HepG2 (cell line): ENCODE measurements around the gene COL25A1. TPM values are rescaled to one million over a fixed set of nuclear protein-coding genes. Genes with fewer than 3 reads are reported as not detected.

Experiments
- ATAC-seq: fragments of 200-7000 bp; cut with Tn5 transposase; 3 replicates; pipeline ENCODE4 v1.9.1; 2020; ENCODE audit warnings: mild to moderate bottlenecking, moderate library complexity
- BruUV-seq: library from RNA; stranded (reverse); fragments of 400-500 nt; replicated peaks from 2 replicates; lab custom pipeline; 2021; lab: Mats Ljungman, UMichigan
- CTCF ChIA-PET: fragments of 300-600 bp; formaldehyde crosslinking; extraction: SDS; loops from one replicate; lab custom pipeline; 2021; ENCODE audit warnings: low total read pairs, inconsistent platforms, low intra/inter-chr PET ratio; lab: Yijun Ruan, JAX
- POLR2A ChIA-PET: fragments of 350-600 bp; sonication (Branson Sonifier 250); formaldehyde crosslinking; loops from one replicate; lab custom pipeline; 2020; ENCODE audit warnings: antibody characterized with exemption, inconsistent platforms; lab: Yijun Ruan, JAX
- DNase-seq: peaks from one replicate; pipeline ENCODE4 v3.0.0-alpha.2; 2015; ENCODE audit warnings: low spot score
- FAIRE-seq: peaks from 3 replicates; lab custom pipeline; 2011; peaks lifted over from hg19 to GRCh38; lab: Jason Lieb, UNC
- H2AFZ ChIP-seq: one replicate; pipeline ENCODE4 v1.6.1; 2011; ENCODE audit warnings: low read length, inconsistent platforms
- H3K27ac ChIP-seq: fragments of 300-600 bp; 3 replicates; pipeline ENCODE4 v1.8.0; 2011; ENCODE audit warnings: mixed run types, mild to moderate bottlenecking, mixed read lengths, low read length, inconsistent platforms; ENCODE audit not compliant: insufficient read depth; ENCODE audit errors: extremely low read length
- H3K27me3 ChIP-seq, 2 experiments: fragments of 200-600 bp in 1 of 2; 2 replicates in 1 of 2; 3 replicates in 1 of 2; pipeline versions ENCODE4 v1.6.0 to v1.8.0; 2011; ENCODE audit warnings: low read length in 2 of 2, mild to moderate bottlenecking in 2 of 2, moderate library complexity in 2 of 2, inconsistent platforms in 1 of 2; ENCODE audit not compliant: insufficient read depth in 2 of 2, control insufficient read depth in 1 of 2
- H3K36me3 ChIP-seq, 2 experiments: fragments of 200-600 bp in 1 of 2; replicated peaks in 1 of 2; 2 replicates in 1 of 2; 3 replicates in 1 of 2; pipeline versions ENCODE4 v1.5.1 to v1.8.0; 2011; ENCODE audit warnings: low read length in 2 of 2, inconsistent platforms in 1 of 2; ENCODE audit not compliant: insufficient read depth in 2 of 2, control insufficient read depth in 1 of 2
- H3K4me1 ChIP-seq: 2 replicates; pipeline ENCODE4 v1.5.1; 2012; ENCODE audit warnings: low read length, inconsistent platforms; ENCODE audit not compliant: insufficient read depth
- H3K4me2 ChIP-seq: 2 replicates; pipeline ENCODE4 v1.6.0; 2011; ENCODE audit warnings: low read depth, low read length, inconsistent platforms
- H3K4me3 ChIP-seq, 3 experiments: fragments of 200-600 bp in 1 of 3; sonication (generic), shearing (Covaris generic) in 1 of 3; replicated peaks in 1 of 3; 2 replicates each; pipeline ENCODE4 v1.5.1; 2011 to 2016; ENCODE audit warnings: low read length in 3 of 3, inconsistent platforms in 2 of 3, low read depth in 2 of 3, mild to moderate bottlenecking in 2 of 3, control low read depth in 1 of 3, mixed read lengths in 1 of 3; ENCODE audit not compliant: insufficient read depth in 1 of 3
- H3K79me2 ChIP-seq: one replicate; pipeline ENCODE4 v1.6.1; 2011; ENCODE audit warnings: low read length, inconsistent platforms; ENCODE audit not compliant: insufficient read depth
- H3K9ac ChIP-seq: 2 replicates; pipeline ENCODE4 v1.6.0; 2011; ENCODE audit warnings: mild to moderate bottlenecking, low read depth, low read length, inconsistent platforms; ENCODE audit not compliant: insufficient read depth
- H3K9me3 ChIP-seq: 2 replicates; pipeline ENCODE4 v1.5.1; 2012; ENCODE audit warnings: mild to moderate bottlenecking, low read length
- H4K20me1 ChIP-seq: 2 replicates; pipeline ENCODE4 v1.6.0; 2011; ENCODE audit warnings: inconsistent platforms, mild to moderate bottlenecking, low read length, moderate library complexity; ENCODE audit not compliant: insufficient read depth
- BORCS8-MEF2B ChIP-seq: sonication (generic); formaldehyde crosslinking; IDR thresholded peaks from 2 replicates; pipeline ENCODE4 v1.8.0; 2022; ENCODE audit warnings: mild to moderate bottlenecking, missing genetic modification reagents
- CENPX ChIP-seq: sonication (generic); formaldehyde crosslinking; IDR thresholded peaks from 2 replicates; pipeline ENCODE4 v1.9.0; 2021; ENCODE audit warnings: mild to moderate bottlenecking, missing genetic modification reagents, moderate library complexity
- DR1 ChIP-seq: sonication (generic); formaldehyde crosslinking; IDR thresholded peaks from 2 replicates; pipeline ENCODE4 v1.8.0; 2021; ENCODE audit warnings: mild to moderate bottlenecking, missing genetic modification reagents, inconsistent platforms
- HOMEZ ChIP-seq: IDR thresholded peaks from 2 replicates; pipeline ENCODE4 v1.6.1; 2016; ENCODE audit warnings: low read depth
- MAF1 ChIP-seq: sonication (generic); formaldehyde crosslinking; IDR thresholded peaks from 2 replicates; pipeline ENCODE4 v1.5.0; 2020; ENCODE audit warnings: missing genetic modification reagents, borderline replicate concordance
- MTA1 ChIP-seq: sonication (generic); formaldehyde crosslinking; IDR thresholded peaks from 2 replicates; pipeline ENCODE4 v1.4.0; 2020; ENCODE audit warnings: missing genetic modification reagents, mild to moderate bottlenecking, borderline replicate concordance
- NFAT5 ChIP-seq: sonication (generic); formaldehyde crosslinking; IDR thresholded peaks from 2 replicates; pipeline ENCODE4 v1.4.0; 2020; ENCODE audit warnings: missing genetic modification reagents
- TIGD3 ChIP-seq: sonication (generic); formaldehyde crosslinking; IDR thresholded peaks from 2 replicates; pipeline ENCODE4 v1.5.1; 2020; ENCODE audit warnings: mild to moderate bottlenecking, missing genetic modification reagents, borderline replicate concordance
- ZNF251 ChIP-seq: sonication (generic); formaldehyde crosslinking; IDR thresholded peaks from 2 replicates; pipeline ENCODE4 v1.9.0; 2021; ENCODE audit warnings: mild to moderate bottlenecking, missing genetic modification reagents
- ZNF350 ChIP-seq: sonication (generic); formaldehyde crosslinking; IDR thresholded peaks from 2 replicates; pipeline ENCODE4 v1.4.0; 2020; ENCODE audit warnings: mild to moderate bottlenecking, low read depth, missing genetic modification reagents, borderline replicate concordance
- ZNF563 ChIP-seq: sonication (generic); formaldehyde crosslinking; IDR thresholded peaks from 2 replicates; pipeline ENCODE4 v1.8.0; 2022; ENCODE audit warnings: mild to moderate bottlenecking, moderate library complexity, missing genetic modification reagents
- ZNF878 ChIP-seq: sonication (generic); formaldehyde crosslinking; IDR thresholded peaks from 2 replicates; pipeline ENCODE4 v1.8.1; 2023; ENCODE audit warnings: mild to moderate bottlenecking, missing genetic modification reagents, moderate library complexity
- ZSCAN5A ChIP-seq: sonication (generic); formaldehyde crosslinking; IDR thresholded peaks from 2 replicates; pipeline ENCODE4 v1.8.0; 2022; ENCODE audit warnings: mild to moderate bottlenecking, missing genetic modification reagents, borderline replicate concordance
- whole genome bisulfite sequencing: methylation state at CpG from one replicate; pipeline ENCODE4 v1.1.6; 2017; ENCODE audit warnings: low lambda C conversion rate; 5-methylcytosine and 5-hydroxymethylcytosine counted together
- in situ Hi-C: cut with HindIII; loops from 2 replicates; pipeline ENCODE4 v1.10.0; 2017; ENCODE audit warnings: low pct_unique_long_range_greater_than_20kb; ENCODE audit not compliant: extremely low pct_ligation_motif_present
- intact Hi-C: fragments of 100-400 bp; cut with micrococcal nuclease; formaldehyde crosslinking; loops from one replicate; pipeline ENCODE4 v1.10.0; 2022; ENCODE audit not compliant: unreplicated experiment
- polyA plus RNA-seq, 8 experiments: library from polyadenylated mRNA; depleted of rRNA in 3 of 8; stranded (reverse) in 7 of 8; unstranded in 1 of 8; fragments of >200 nt; fragmentation: Illumina TruSeq in 4 of 8; extraction: Trizol in 4 of 8; gene quantifications; 2 replicates each; pipeline versions ENCODE4 v1.2.1 to v1.2.3, GENCODE V29; 2011 to 2016; ENCODE audit warnings: low read depth in 4 of 8, missing spikeins in 1 of 8, mixed read lengths in 1 of 8; ENCODE audit not compliant: insufficient read depth in 1 of 8
- total RNA-seq, 5 experiments: library from RNA; depleted of rRNA; stranded (reverse); fragments of >200 nt; fragmentation: Illumina TruSeq; extraction: Trizol; gene quantifications; 2 replicates each; pipeline ENCODE4 v1.2.3, GENCODE V29; 2016; ENCODE audit warnings: low read depth in 1 of 5

Gene COL25A1
- total and polyA plus RNA-seq, 2 of the 13 experiments (the other 11 are each of a cell fraction or from before 2014, with no cell fraction given) = not detected

- POLR2A ChIA-PET = no interaction called here
- Histone ChIP-seq H3K4me2 (no peak overlapping the region), H3K4me1 (no peaks in the 10 kb centered on the region), H3K9ac (no peak overlapping the region), H3K9me3 (no peaks in the 10 kb centered on the region), H2AFZ (no peak overlapping the region), H4K20me1 (no peaks in the 10 kb centered on the region), H3K36me3 (no peaks in the 10 kb centered on the region), H3K79me2 (no peaks in the 10 kb centered on the region), H3K27me3 (no peaks in the 10 kb centered on the region), H3K27ac (no peak overlapping the region), H3K4me3 (no peak overlapping the region)
- no TSS peak for BruUV-seq
- CTCF ChIA-PET = no interaction called here
- intact Hi-C loops = no loop called here
- TF ChIP-seq NFAT5 (CRISPR knock-in tag) = no peak
- no peak for TF ChIP-seq ZNF878 (CRISPR knock-in tag)
- no peak for TF ChIP-seq ZNF251 (CRISPR knock-in tag)
- no peak for TF ChIP-seq ZNF350 (CRISPR knock-in tag)
- TF ChIP-seq CENPX (CRISPR knock-in tag) = no peak
- no peak for TF ChIP-seq ZSCAN5A (CRISPR knock-in tag)
- no peak for TF ChIP-seq HOMEZ (CRISPR knock-in tag)
- no peak for TF ChIP-seq MTA1
- TF ChIP-seq MAF1 (CRISPR knock-in tag) = no peak
- no peak for TF ChIP-seq ZNF563 (CRISPR knock-in tag)
- TF ChIP-seq TIGD3 (CRISPR knock-in tag) = no peak
- TF ChIP-seq BORCS8-MEF2B (CRISPR knock-in tag) = no peak
- no peak for TF ChIP-seq DR1
- FAIRE-seq = no peak
- DNase-seq = no peak
- in situ Hi-C loops = no loop called here
- 4% methylated on average over 5 of the region's 5 CpGs for WGBS
- ATAC-seq = no peak
Measured at GRCh38 chr4:109191216-109191615, 111.2 kb downstream of the COL25A1 start.
